Gastrocnemius medialis (tissue), 4 donors: Measurements from ENCODE around the gene TMEM175. TPM values are rescaled to one million over a fixed set of nuclear protein-coding genes. Genes with fewer than 3 reads are reported as not detected.
"Not testable (repeated sequence)": the region's sequence is repeated elsewhere in the genome, so short reads cannot be mapped to it uniquely, and the experiment has no call there.

ENCODE experiments used
- ATAC-seq, 2 donors: fragments of 150-250 bp; one replicate each; pipeline ENCODE4 v1.9.1; 2016
- DNase-seq, 2 donors: peaks; one replicate each; pipeline ENCODE4 v3.0.0-alpha.2; 2019
- H3K27ac ChIP-seq, 4 donors: fragments of 200-600 bp; sonication (generic); 1 replicate in 1 of 4; 2 replicates in 3 of 4; pipeline ENCODE4 v1.5.1; 2016 to 2018; ENCODE audit warnings: mild to moderate bottlenecking in 2 of 4, moderate library complexity in 1 of 4
- H3K27me3 ChIP-seq, 3 donors: fragments of 200-600 bp; sonication (generic) in 2 of 3; 1 replicate in 1 of 3; 2 replicates in 2 of 3; pipeline versions ENCODE4 v1.5.1 to v1.6.0; 2016 to 2019; ENCODE audit warnings: mild to moderate bottlenecking in 1 of 3, moderate library complexity in 1 of 3
- H3K36me3 ChIP-seq, 2 donors: fragments of 200-600 bp; sonication (generic) in 1 of 2; one replicate each; pipeline ENCODE4 v1.5.1; 2017 to 2018
- H3K4me1 ChIP-seq, 2 donors: fragments of 200-600 bp; sonication (generic) in 1 of 2; one replicate each; pipeline ENCODE4 v1.5.1; 2016 to 2017; ENCODE audit warnings: mild to moderate bottlenecking in 2 of 2
- H3K4me3 ChIP-seq, 4 donors: fragments of 200-600 bp; sonication (generic) in 3 of 4; 1 replicate in 1 of 4; 2 replicates in 3 of 4; pipeline ENCODE4 v1.5.1; 2016 to 2019; ENCODE audit warnings: mild to moderate bottlenecking in 2 of 4
- H3K9me3 ChIP-seq, 3 donors: fragments of 200-600 bp; sonication (generic) in 2 of 3; 1 replicate in 1 of 3; 2 replicates in 2 of 3; pipeline ENCODE4 v1.5.1; 2016 to 2019
- POLR2A ChIP-seq, 2 donors: fragments of 450-650 bp; IDR thresholded peaks; one replicate each; pipeline ENCODE4 v1.6.1; 2017; ENCODE audit warnings: antibody characterized with exemption in 2 of 2, mild to moderate bottlenecking in 2 of 2, moderate library complexity in 2 of 2
- in situ Hi-C, 4 donors: fragments of 200-750 bp; cut with MboI; loops; one replicate each; pipeline versions ENCODE4 v1.15.0 to v1.8.0; 2017; ENCODE audit warnings: low sequenced_read_pairs in 4 of 4
- intact Hi-C: fragments of 100-400 bp; cut with DNase I; formaldehyde crosslinking; loops from one replicate; pipeline ENCODE4 v1.15.1; 2023; ENCODE audit warnings: low total_unique reads
- total RNA-seq, 4 donors: library from RNA; depleted of rRNA; stranded (reverse); fragments of >200 nt; gene quantifications; one replicate each; pipeline versions ENCODE4 v1.1.0 to v1.2.3, GENCODE V29; 2016
- TF ChIP-seq, protein P1 (sequence below), 5 experiments: fragments of 450-650 bp in 3 of 5; fragments of 200-600 bp in 2 of 5; sonication (generic) in 2 of 5; IDR thresholded peaks in 4 of 5; conservative IDR thresholded peaks in 1 of 5; 1 replicate in 4 of 5; 2 replicates in 1 of 5; pipeline ENCODE4 v1.5.1; 2016 to 2019; ENCODE audit warnings: antibody characterized with exemption in 5 of 5, mild to moderate bottlenecking in 3 of 5, moderate library complexity in 3 of 5

TMEM175 gene
- total RNA-seq, 4 donors from 2014 or later: 15.3 to 29.6 (median 20.8) TPM

DNA sequence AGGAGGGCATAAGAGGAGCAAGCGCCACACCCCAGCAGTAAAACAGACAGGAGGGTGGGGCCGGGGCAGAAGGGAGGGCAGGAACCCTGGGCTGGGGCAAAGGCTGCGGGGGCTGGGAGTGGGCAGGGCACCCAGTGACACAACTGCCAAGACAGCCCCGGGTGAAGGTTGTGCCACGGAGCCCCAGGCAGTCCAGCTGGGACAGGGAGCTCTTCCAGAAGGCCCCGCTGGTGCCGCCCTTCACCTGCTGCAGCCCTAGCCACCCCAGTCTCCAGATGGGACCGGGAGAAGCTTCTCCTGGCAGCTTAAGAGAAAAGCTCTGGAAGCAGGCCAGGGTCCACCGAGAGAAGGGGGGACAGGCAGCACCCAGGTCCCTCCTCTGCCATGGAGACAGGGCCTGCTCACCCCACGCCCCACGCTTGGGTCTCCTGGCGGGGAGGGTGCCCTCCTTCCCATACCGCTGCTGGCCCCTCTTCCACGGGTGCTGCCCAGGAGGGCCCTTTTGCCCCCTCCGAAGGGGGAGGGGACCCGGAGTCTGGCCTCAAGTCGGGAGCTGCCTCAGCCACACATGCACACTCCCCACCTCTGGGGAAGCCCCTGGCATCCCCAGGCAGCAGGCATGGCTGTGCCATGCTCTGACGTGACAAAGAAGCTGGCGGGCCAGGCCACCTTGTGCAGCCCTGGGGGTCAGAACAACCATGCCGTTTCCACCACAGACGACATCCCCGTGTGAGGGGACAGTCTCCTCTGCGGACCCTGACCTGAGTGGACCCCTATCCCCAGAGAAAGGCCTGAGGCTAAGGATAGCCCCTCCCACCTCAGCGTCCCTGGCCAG lies 39.6 kb downstream of the TMEM175 start:
- H3K27ac ChIP-seq: no peak overlapping the region
- no peak for DNase-seq
- no peaks in the 10 kb centered on the region for H3K27me3 ChIP-seq
- TF ChIP-seq POLR2A (IDR thresholded peaks at IDR 0.05): no peak
- TF ChIP-seq, protein P1, sequence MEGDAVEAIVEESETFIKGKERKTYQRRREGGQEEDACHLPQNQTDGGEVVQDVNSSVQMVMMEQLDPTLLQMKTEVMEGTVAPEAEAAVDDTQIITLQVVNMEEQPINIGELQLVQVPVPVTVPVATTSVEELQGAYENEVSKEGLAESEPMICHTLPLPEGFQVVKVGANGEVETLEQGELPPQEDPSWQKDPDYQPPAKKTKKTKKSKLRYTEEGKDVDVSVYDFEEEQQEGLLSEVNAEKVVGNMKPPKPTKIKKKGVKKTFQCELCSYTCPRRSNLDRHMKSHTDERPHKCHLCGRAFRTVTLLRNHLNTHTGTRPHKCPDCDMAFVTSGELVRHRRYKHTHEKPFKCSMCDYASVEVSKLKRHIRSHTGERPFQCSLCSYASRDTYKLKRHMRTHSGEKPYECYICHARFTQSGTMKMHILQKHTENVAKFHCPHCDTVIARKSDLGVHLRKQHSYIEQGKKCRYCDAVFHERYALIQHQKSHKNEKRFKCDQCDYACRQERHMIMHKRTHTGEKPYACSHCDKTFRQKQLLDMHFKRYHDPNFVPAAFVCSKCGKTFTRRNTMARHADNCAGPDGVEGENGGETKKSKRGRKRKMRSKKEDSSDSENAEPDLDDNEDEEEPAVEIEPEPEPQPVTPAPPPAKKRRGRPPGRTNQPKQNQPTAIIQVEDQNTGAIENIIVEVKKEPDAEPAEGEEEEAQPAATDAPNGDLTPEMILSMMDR (IDR thresholded peaks at IDR 0.05 in 4 of 5, conservative IDR thresholded peaks at IDR 0.05 in 1 of 5): no peak
- no peak for ATAC-seq
- intact Hi-C loops (loop anchor here (2.0 kb wide), 1 partner anchor 37 kb away; no protein-coding TSS in a partner anchor), in situ Hi-C loops (no loop called here)
- H3K9me3 ChIP-seq: no peaks in the 10 kb centered on the region
- peaks cover 15 to 16% of the 10 kb centered on the region in 2 donors for H3K4me1 ChIP-seq
- peak overlapping the region; percentile 73 to 82 (median 79) for H3K4me3 ChIP-seq
- no peaks in the 10 kb centered on the region for H3K36me3 ChIP-seq

DNA sequence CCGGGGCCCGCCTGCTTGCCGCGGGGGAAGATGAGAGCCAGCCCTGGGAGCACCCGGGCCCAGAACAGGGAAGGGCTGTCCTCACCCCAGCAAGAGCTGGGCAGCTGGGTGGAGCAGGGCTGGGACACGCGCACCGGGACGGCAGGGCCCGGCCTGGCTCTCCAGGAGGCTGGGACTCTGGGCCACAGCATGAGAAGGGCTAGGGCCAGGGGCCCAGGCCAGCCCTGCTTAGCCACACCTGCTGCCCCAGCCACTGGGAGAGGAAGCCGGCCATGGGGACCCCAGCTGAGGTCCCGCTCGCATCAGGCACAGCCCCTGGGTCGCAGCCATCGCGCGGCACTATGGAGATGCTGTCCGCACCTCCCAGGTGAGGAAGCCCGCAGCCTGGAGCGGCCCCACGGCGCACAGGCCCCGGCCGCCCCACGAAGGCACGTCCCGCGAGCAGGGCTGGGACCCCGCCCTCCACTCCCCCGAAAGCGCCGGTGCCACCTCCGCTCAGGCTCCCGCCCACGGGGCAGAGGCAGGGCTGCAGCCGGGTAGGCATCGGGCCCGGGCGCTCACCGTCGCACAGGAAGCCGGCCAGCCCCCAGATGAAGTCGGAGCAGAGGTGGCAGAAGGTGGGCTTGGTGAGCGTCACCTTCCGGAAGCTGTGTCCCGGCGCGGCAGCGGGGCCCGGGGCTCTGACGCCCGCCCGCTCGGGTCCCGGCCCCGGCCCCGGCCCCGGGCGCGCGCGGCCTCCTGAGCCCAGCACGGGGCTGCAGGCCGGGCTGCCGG lies 40.6 kb downstream of the TMEM175 start:
- TF ChIP-seq, protein P1 (IDR thresholded peaks at IDR 0.05 in 4 of 5, conservative IDR thresholded peaks at IDR 0.05 in 1 of 5): no peak
- TF ChIP-seq POLR2A (IDR thresholded peaks at IDR 0.05): no peak
- ATAC-seq (peak; percentile 54 to 58), DNase-seq (no peak)
- in situ Hi-C loops: no loop called here
- H3K36me3 ChIP-seq: no peaks in the 10 kb centered on the region
- intact Hi-C loops: loop anchor here (1.0 to 2.0 kb wide), 2 partner anchors 36 to 41 kb away; partner anchors contain the start of genes GAK and TMEM175
- peak overlapping the region; percentile 73 to 82 (median 79) for H3K4me3 ChIP-seq
- no peaks in the 10 kb centered on the region for H3K9me3 ChIP-seq
- H3K4me1 ChIP-seq: peaks cover 15 to 16% of the 10 kb centered on the region in 2 donors
- H3K27ac ChIP-seq: no peak overlapping the region
- no peaks in the 10 kb centered on the region for H3K27me3 ChIP-seq

DNA sequence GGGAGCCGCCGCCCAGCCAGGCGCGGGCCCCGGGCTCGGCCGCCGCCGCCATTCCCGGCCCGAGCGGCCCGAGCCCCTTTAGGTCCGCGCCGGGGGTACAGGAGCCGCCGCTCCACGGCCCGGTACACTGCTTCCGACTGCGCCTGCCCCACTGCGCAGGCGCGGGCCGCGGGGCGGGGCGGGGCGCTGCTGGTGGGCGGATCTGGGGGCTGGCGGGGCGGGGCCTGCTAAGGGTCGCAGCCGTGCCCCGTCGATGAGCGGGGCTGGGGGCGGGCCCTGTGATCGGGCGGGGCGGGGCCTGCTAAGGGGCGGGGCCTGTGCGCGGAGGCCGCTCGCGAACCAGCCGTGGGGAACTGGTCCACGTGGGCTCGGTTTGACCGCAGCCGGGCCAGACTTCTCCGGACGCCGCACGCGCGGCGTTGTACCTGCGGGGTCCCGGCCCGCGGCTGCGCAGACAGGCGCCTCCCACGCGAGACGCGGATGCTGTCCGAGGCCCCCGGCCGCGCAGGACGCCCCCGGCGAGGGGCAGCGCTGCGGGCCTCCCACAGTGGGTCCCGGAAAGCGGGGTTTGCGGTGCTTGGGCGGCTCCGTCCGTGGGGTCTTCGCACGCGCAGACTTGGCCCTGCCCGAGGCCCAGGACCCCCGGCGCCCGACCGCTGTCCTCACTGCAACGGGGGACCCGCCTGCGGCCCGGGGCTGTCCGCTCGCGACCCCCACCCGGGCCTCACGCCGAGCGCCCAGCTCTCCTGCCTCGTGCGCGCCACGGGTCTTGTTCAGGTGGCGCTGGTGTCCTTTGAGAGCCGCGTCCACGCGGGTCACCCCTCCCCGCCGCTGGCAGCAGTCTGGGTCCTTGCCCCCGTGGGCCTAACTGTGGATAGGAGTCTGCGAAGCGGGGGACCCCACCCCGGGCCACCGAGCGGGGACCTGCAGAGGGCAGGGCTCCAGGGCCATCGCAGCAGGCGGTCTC lies 41.5 kb downstream of the TMEM175 start, which contains the start of gene DGKQ:
TSS of gene DGKQ (minus strand) at position 139 of the 967 bp plus-strand sequence. CDS start at position 52, 87 bp downstream.
- peak; percentile 93 to 96 for ATAC-seq
- in situ Hi-C loops (no loop called here), intact Hi-C loops (loop anchor here (1.0 to 2.0 kb wide), 2 partner anchors 35 to 41 kb away; partner anchors contain the start of genes GAK and TMEM175)
- Histone ChIP-seq H3K27me3 (no peaks in the 10 kb centered on the region), H3K4me3 (peak within 1 kb of the TSS; percentile 73 to 82 (median 79)), H3K27ac (no peak within 1 kb of the TSS), H3K9me3 (no peaks in the 10 kb centered on the region), H3K4me1 (peaks cover 15 to 16% of the 10 kb centered on the region in 2 donors), H3K36me3 (no peaks in the 10 kb centered on the region)
- DNase-seq: peak; percentile 79 to 85
- TF ChIP-seq, protein P1 (IDR thresholded peaks at IDR 0.05 in 4 of 5, conservative IDR thresholded peaks at IDR 0.05 in 1 of 5): no peak
- peak in 1 of 2 donors; percentile 29 for TF ChIP-seq POLR2A (IDR thresholded peaks at IDR 0.05)

DNA sequence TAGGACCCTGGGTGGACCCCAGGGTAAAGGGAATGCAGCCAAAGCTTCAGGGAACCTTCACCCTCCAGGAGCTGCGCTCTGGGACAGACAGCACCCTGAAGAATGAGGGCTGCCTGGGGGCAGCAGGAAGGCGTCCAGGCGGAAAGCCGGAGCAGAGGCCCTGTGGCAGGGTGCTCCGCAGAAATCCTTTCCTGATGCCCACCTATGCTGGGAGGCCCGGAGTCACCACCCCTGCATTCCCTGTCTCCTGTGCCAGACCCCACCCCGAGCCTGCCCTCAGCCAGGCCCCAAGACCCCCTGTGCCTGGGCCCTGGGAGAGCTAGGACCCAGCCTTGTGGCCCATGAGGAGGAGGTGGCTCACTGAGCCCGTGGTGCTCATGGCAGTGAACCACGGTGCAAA lies 42.4 kb downstream of the TMEM175 start:
- intact Hi-C loops (no loop called here), in situ Hi-C loops (no loop called here)
- ATAC-seq: no peak
- H3K27ac ChIP-seq: no peak overlapping the region
- no peak overlapping the region for H3K4me3 ChIP-seq
- H3K9me3 ChIP-seq: no peaks in the 10 kb centered on the region
- no peak for DNase-seq
- H3K4me1 ChIP-seq: peaks cover 15 to 16% of the 10 kb centered on the region in 2 donors
- H3K27me3 ChIP-seq: no peaks in the 10 kb centered on the region
- no peaks in the 10 kb centered on the region for H3K36me3 ChIP-seq
- TF ChIP-seq, protein P1 (IDR thresholded peaks at IDR 0.05 in 4 of 5, conservative IDR thresholded peaks at IDR 0.05 in 1 of 5): no peak
- no peak for TF ChIP-seq POLR2A (IDR thresholded peaks at IDR 0.05)

DNA sequence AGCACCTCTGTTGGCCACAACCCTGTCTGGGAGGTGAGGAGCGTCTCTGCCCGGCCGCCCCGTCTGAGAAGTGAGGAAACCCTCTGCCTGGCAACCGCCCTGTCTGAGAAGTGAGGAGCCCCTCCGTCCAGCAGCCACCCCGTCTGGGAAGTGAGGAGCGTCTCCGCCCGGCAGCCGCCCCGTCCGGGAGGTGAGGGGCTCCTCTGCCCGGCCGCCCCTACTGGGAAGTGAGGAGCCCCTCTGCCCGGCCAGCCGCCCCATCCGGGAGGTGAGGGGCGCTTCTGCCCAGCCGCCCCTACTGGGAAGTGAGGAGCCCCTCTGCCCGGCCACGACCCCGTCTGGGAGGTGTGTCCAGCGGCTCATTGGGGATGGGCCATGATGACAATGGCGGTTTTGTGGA lies 43.8 kb downstream of the TMEM175 start:
- peaks cover 15 to 16% of the 10 kb centered on the region in 2 donors for H3K4me1 ChIP-seq
- DNase-seq, H3K27me3 ChIP-seq, ATAC-seq, H3K9me3 ChIP-seq, H3K36me3 ChIP-seq, in situ Hi-C loops, H3K4me3 ChIP-seq, intact Hi-C loops, H3K27ac ChIP-seq: not testable (repeated sequence)
